ENCODE results near the gene CCDC17. TPM values are rescaled to one million over a fixed set of nuclear protein-coding genes. Genes with fewer than 3 reads are reported as not detected.

The CCDC17 gene
- polyA plus RNA-seq, 1 donor = 0.88 TPM

GRCh38 chr1:45621895-45622523 lies 1.8 kb downstream of the CCDC17 start:
- Histone ChIP-seq H3K9me3 (ENCODE audit: control insufficient read depth, low read depth, low read length) (peaks cover 4% of the 10 kb centered on the region), H3K27me3 (ENCODE audit: control insufficient read depth, insufficient read depth, low read length) (no peaks in the 10 kb centered on the region), H3K36me3 (ENCODE audit: control insufficient read depth, insufficient read depth, low read length) (peaks cover 39% of the 10 kb centered on the region), H3K4me1 (ENCODE audit: control insufficient read depth, insufficient read depth, low read length) (peaks cover 10% of the 10 kb centered on the region), H3K27ac (ENCODE audit: low read length) (no peak overlapping the region), H3K4me3 (ENCODE audit: low read length) (peak overlapping the region; percentile 23)
- WGBS (ENCODE audit: insufficient coverage, low lambda C conversion rate) = no CpG with 5 or more reads among the region's 18 CpGs
- DNase-seq = no peak

GRCh38 chr1:45621501-45621836 lies 2.4 kb downstream of the CCDC17 start:
- Histone ChIP-seq H3K9me3 (ENCODE audit: control insufficient read depth, low read depth, low read length) (peaks cover 4% of the 10 kb centered on the region), H3K27me3 (ENCODE audit: control insufficient read depth, insufficient read depth, low read length) (no peaks in the 10 kb centered on the region), H3K4me1 (ENCODE audit: control insufficient read depth, insufficient read depth, low read length) (peaks cover 10% of the 10 kb centered on the region), H3K4me3 (ENCODE audit: low read length) (no peak overlapping the region), H3K27ac (ENCODE audit: low read length) (no peak overlapping the region), H3K36me3 (ENCODE audit: control insufficient read depth, insufficient read depth, low read length) (peaks cover 40% of the 10 kb centered on the region)
- WGBS (ENCODE audit: insufficient coverage, low lambda C conversion rate) = no CpG with 5 or more reads among the region's 3 CpGs
- no peak for DNase-seq

GRCh38 chr1:45620588-45621500 lies 3.0 kb downstream of the CCDC17 start:
- Histone ChIP-seq H3K27me3 (ENCODE audit: control insufficient read depth, insufficient read depth, low read length) (no peaks in the 10 kb centered on the region), H3K27ac (ENCODE audit: low read length) (no peak overlapping the region), H3K4me1 (ENCODE audit: control insufficient read depth, insufficient read depth, low read length) (peaks cover 10% of the 10 kb centered on the region), H3K4me3 (ENCODE audit: low read length) (no peak overlapping the region), H3K9me3 (ENCODE audit: control insufficient read depth, low read depth, low read length) (peaks cover 4% of the 10 kb centered on the region), H3K36me3 (ENCODE audit: control insufficient read depth, insufficient read depth, low read length) (peaks cover 44% of the 10 kb centered on the region)
- no CpG with 5 or more reads among the region's 17 CpGs for WGBS (ENCODE audit: insufficient coverage, low lambda C conversion rate)
- no peak for DNase-seq

- H3K36me3 ChIP-seq (ENCODE audit: control insufficient read depth, insufficient read depth, low read length) = peaks cover 55% of the 10 kb centered on the region
- H3K27me3 ChIP-seq (ENCODE audit: control insufficient read depth, insufficient read depth, low read length) = no peaks in the 10 kb centered on the region
- H3K9me3 ChIP-seq (ENCODE audit: control insufficient read depth, low read depth, low read length) = peaks cover 4% of the 10 kb centered on the region
- no peak overlapping the region for H3K27ac ChIP-seq (ENCODE audit: low read length)
- no peak for DNase-seq
- WGBS (ENCODE audit: insufficient coverage, low lambda C conversion rate) = 75% methylated on average over 1 of the region's 8 CpGs
- no peak overlapping the region for H3K4me3 ChIP-seq (ENCODE audit: low read length)
- peaks cover 10% of the 10 kb centered on the region for H3K4me1 ChIP-seq (ENCODE audit: control insufficient read depth, insufficient read depth, low read length)
Observed at GRCh38 chr1:45619149-45619921, 4.5 kb downstream of the CCDC17 start.

GRCh38 chr1:45617618-45618017 lies 6.2 kb downstream of the CCDC17 start:
- H3K36me3 ChIP-seq (ENCODE audit: control insufficient read depth, insufficient read depth, low read length) = peaks cover 61% of the 10 kb centered on the region
- no peaks in the 10 kb centered on the region for H3K9me3 ChIP-seq (ENCODE audit: control insufficient read depth, low read depth, low read length)
- DNase-seq = no peak
- peaks cover 6% of the 10 kb centered on the region for H3K4me1 ChIP-seq (ENCODE audit: control insufficient read depth, insufficient read depth, low read length)
- no CpG with 5 or more reads among the region's 4 CpGs for WGBS (ENCODE audit: insufficient coverage, low lambda C conversion rate)
- no peaks in the 10 kb centered on the region for H3K27me3 ChIP-seq (ENCODE audit: control insufficient read depth, insufficient read depth, low read length)
- H3K4me3 ChIP-seq (ENCODE audit: low read length) = no peak overlapping the region
- H3K27ac ChIP-seq (ENCODE audit: low read length) = no peak overlapping the region

- Histone ChIP-seq H3K27me3 (ENCODE audit: control insufficient read depth, insufficient read depth, low read length) (no peaks in the 10 kb centered on the region), H3K4me1 (ENCODE audit: control insufficient read depth, insufficient read depth, low read length) (no peaks in the 10 kb centered on the region), H3K4me3 (ENCODE audit: low read length) (no peak overlapping the region), H3K36me3 (ENCODE audit: control insufficient read depth, insufficient read depth, low read length) (peaks cover 64% of the 10 kb centered on the region), H3K9me3 (ENCODE audit: control insufficient read depth, low read depth, low read length) (no peaks in the 10 kb centered on the region), H3K27ac (ENCODE audit: low read length) (no peak overlapping the region)
- WGBS (ENCODE audit: insufficient coverage, low lambda C conversion rate) = no CpG with 5 or more reads among the region's 1 CpG
- DNase-seq = no peak
Observed at GRCh38 chr1:45615885-45616284, 8.0 kb downstream of the CCDC17 start.

GRCh38 chr1:45612941-45613579 lies 10.8 kb downstream of the CCDC17 start:
- Histone ChIP-seq H3K4me3 (ENCODE audit: low read length) (no peak overlapping the region), H3K4me1 (ENCODE audit: control insufficient read depth, insufficient read depth, low read length) (no peaks in the 10 kb centered on the region), H3K27ac (ENCODE audit: low read length) (no peak overlapping the region), H3K36me3 (ENCODE audit: control insufficient read depth, insufficient read depth, low read length) (peaks cover 63% of the 10 kb centered on the region), H3K27me3 (ENCODE audit: control insufficient read depth, insufficient read depth, low read length) (no peaks in the 10 kb centered on the region), H3K9me3 (ENCODE audit: control insufficient read depth, low read depth, low read length) (no peaks in the 10 kb centered on the region)
- WGBS (ENCODE audit: insufficient coverage, low lambda C conversion rate) = 33% methylated on average over 1 of the region's 8 CpGs
- no peak for DNase-seq

GRCh38 chr1:45610589-45611226 lies 13.1 kb downstream of the CCDC17 start:
- Histone ChIP-seq H3K4me1 (ENCODE audit: control insufficient read depth, insufficient read depth, low read length) (no peaks in the 10 kb centered on the region), H3K9me3 (ENCODE audit: control insufficient read depth, low read depth, low read length) (no peaks in the 10 kb centered on the region), H3K27me3 (ENCODE audit: control insufficient read depth, insufficient read depth, low read length) (no peaks in the 10 kb centered on the region), H3K27ac (ENCODE audit: low read length) (no peak overlapping the region), H3K4me3 (ENCODE audit: low read length) (no peak overlapping the region), H3K36me3 (ENCODE audit: control insufficient read depth, insufficient read depth, low read length) (peaks cover 55% of the 10 kb centered on the region)
- no peak for DNase-seq
- 83% methylated on average over 1 of the region's 10 CpGs for WGBS (ENCODE audit: insufficient coverage, low lambda C conversion rate)

GRCh38 chr1:45608175-45609156 lies 15.4 kb downstream of the CCDC17 start:
- H3K27me3 ChIP-seq (ENCODE audit: control insufficient read depth, insufficient read depth, low read length) = no peaks in the 10 kb centered on the region
- H3K9me3 ChIP-seq (ENCODE audit: control insufficient read depth, low read depth, low read length) = no peaks in the 10 kb centered on the region
- H3K27ac ChIP-seq (ENCODE audit: low read length) = no peak overlapping the region
- H3K4me1 ChIP-seq (ENCODE audit: control insufficient read depth, insufficient read depth, low read length) = no peaks in the 10 kb centered on the region
- peaks cover 45% of the 10 kb centered on the region for H3K36me3 ChIP-seq (ENCODE audit: control insufficient read depth, insufficient read depth, low read length)
- DNase-seq = no peak
- 100% methylated on average over 1 of the region's 5 CpGs for WGBS (ENCODE audit: insufficient coverage, low lambda C conversion rate)
- no peak overlapping the region for H3K4me3 ChIP-seq (ENCODE audit: low read length)
